B cell (primary cell): ENCODE results near the gene NOS2. TPM values are rescaled to one million over a fixed set of nuclear protein-coding genes. Genes with fewer than 3 reads are reported as not detected.

ENCODE experiments used
- ATAC-seq: fragments of 200-7000 bp; cut with Tn5 transposase; one replicate; pipeline ENCODE4 v1.10.0; 2021; ENCODE audit warnings: low read depth, mild to moderate bottlenecking, moderate number of reproducible peaks, moderate library complexity
- CTCF ChIA-PET: fragments of 350-600 bp; sonication (Branson Sonifier 250); formaldehyde crosslinking; loops from one replicate; lab custom pipeline; 2021; ENCODE audit warnings: antibody characterized with exemption, inconsistent platforms; lab: Charles Lee
- POLR2A ChIA-PET: fragments of 350-600 bp; sonication (Branson Sonifier 250); formaldehyde crosslinking; loops from one replicate; lab custom pipeline; 2021; ENCODE audit warnings: antibody characterized with exemption; lab: Charles Lee
- DNase-seq: peaks from one replicate; pipeline ENCODE4 v3.0.0; 2013
- H2AFZ ChIP-seq: 2 replicates; pipeline ENCODE4 v1.6.1; 2012; ENCODE audit warnings: mild to moderate bottlenecking, low read depth, low read length; ENCODE audit not compliant: insufficient read depth, poor library complexity, severe bottlenecking
- H3K27ac ChIP-seq, 2 donors: 1 replicate in 1 of 2; 2 replicates in 1 of 2; pipeline ENCODE4 v1.5.1; 2012 to 2013; ENCODE audit warnings: low read length in 2 of 2, mild to moderate bottlenecking in 2 of 2, moderate library complexity in 1 of 2
- H3K27me3 ChIP-seq, 4 experiments: fragments of 200-600 bp in 1 of 4; sonication (generic) in 1 of 4; replicated peaks in 1 of 4; 1 replicate in 2 of 4; 2 replicates in 2 of 4; pipeline versions ENCODE4 v1.6.1 to v1.7.0; 2013 to 2016; ENCODE audit warnings: low read length in 3 of 4, mild to moderate bottlenecking in 2 of 4, mixed read lengths in 1 of 4, moderate library complexity in 1 of 4; ENCODE audit not compliant: insufficient read depth in 4 of 4, control insufficient read depth in 3 of 4; ENCODE audit errors: control extremely low read depth in 1 of 4
- H3K36me3 ChIP-seq, 2 experiments: replicated peaks in 1 of 2; 1 replicate in 1 of 2; 2 replicates in 1 of 2; pipeline versions ENCODE4 v1.6.1 to v1.7.1; 2013; ENCODE audit warnings: low read length in 1 of 2; ENCODE audit not compliant: insufficient read depth in 2 of 2, control insufficient read depth in 1 of 2; ENCODE audit errors: control extremely low read depth in 1 of 2, extremely low read depth in 1 of 2
- H3K4me1 ChIP-seq, 2 donors: fragments of 200-600 bp in 1 of 2; sonication (generic) in 1 of 2; 1 replicate in 1 of 2; 2 replicates in 1 of 2; pipeline versions ENCODE4 v1.5.1 to v1.6.1; 2013 to 2017; ENCODE audit warnings: low read length in 2 of 2; ENCODE audit not compliant: control insufficient read depth in 2 of 2, insufficient read depth in 2 of 2
- H3K4me2 ChIP-seq: replicated peaks from 2 replicates; pipeline ENCODE3; 2012; ENCODE audit warnings: mild to moderate bottlenecking, low read depth, low read length; ENCODE audit not compliant: poor library complexity, severe bottlenecking
- H3K4me3 ChIP-seq, 5 experiments: fragments of 200-600 bp in 1 of 5; sonication (generic) in 1 of 5; 1 replicate in 3 of 5; 2 replicates in 2 of 5; pipeline versions ENCODE4 v1.5.1 to v1.7.0; 2011 to 2016; ENCODE audit warnings: low read length in 4 of 5, mild to moderate bottlenecking in 4 of 5, low read depth in 2 of 5, control low read depth in 1 of 5, moderate library complexity in 1 of 5; ENCODE audit not compliant: insufficient read depth in 1 of 5; ENCODE audit errors: control extremely low read depth in 1 of 5, extremely low read depth in 1 of 5
- H3K79me2 ChIP-seq: fragments of 200-600 bp; sonication (generic); one replicate; pipeline ENCODE4 v1.6.0; 2016; ENCODE audit warnings: low read length; ENCODE audit not compliant: control insufficient read depth, insufficient read depth
- H3K9ac ChIP-seq: fragments of 200-600 bp; sonication (generic); 2 replicates; pipeline ENCODE4 v1.6.1; 2017; ENCODE audit warnings: mild to moderate bottlenecking, low read length, moderate library complexity
- H3K9me3 ChIP-seq, 3 donors: one replicate each; pipeline versions ENCODE4 v1.6.1 to v1.7.1; 2013; ENCODE audit warnings: low read length in 2 of 3; ENCODE audit not compliant: control insufficient read depth in 2 of 3, insufficient read depth in 1 of 3; ENCODE audit errors: control extremely low read depth in 1 of 3
- H4K20me1 ChIP-seq: 2 replicates; pipeline ENCODE4 v1.6.0; 2012; ENCODE audit warnings: mild to moderate bottlenecking, low read length; ENCODE audit not compliant: insufficient read depth, control insufficient read depth, poor library complexity, severe bottlenecking
- H3K27ac Mint-ChIP-seq: one replicate; pipeline ENCODE4 v1.8.0; 2021; ENCODE audit warnings: mixed read lengths
- H3K27me3 Mint-ChIP-seq: one replicate; pipeline ENCODE4 v1.8.0; 2021; ENCODE audit warnings: mixed read lengths
- H3K4me1 Mint-ChIP-seq: one replicate; pipeline ENCODE4 v1.8.0; 2021; ENCODE audit warnings: mixed read lengths
- H3K4me3 Mint-ChIP-seq: one replicate; pipeline ENCODE4 v1.8.0; 2021; ENCODE audit warnings: mixed read lengths
- H3K9me3 Mint-ChIP-seq: one replicate; pipeline ENCODE4 v1.8.0; 2022; ENCODE audit warnings: mixed read lengths; ENCODE audit not compliant: insufficient read depth
- CTCF ChIP-seq: fragments of 200-600 bp; IDR thresholded peaks from one replicate; pipeline ENCODE4 v1.8.0; 2022; ENCODE audit warnings: antibody characterized with exemption, mild to moderate bottlenecking
- EZH2 ChIP-seq: IDR thresholded peaks from 2 replicates; pipeline ENCODE4 v1.6.1; 2012; ENCODE audit warnings: borderline replicate concordance, low read depth, mild to moderate bottlenecking, moderate library complexity, low read length; ENCODE audit not compliant: insufficient read depth, poor library complexity, severe bottlenecking
- WGBS: methylation state at CpG from one replicate; pipeline ENCODE4 v1.1.5; 2013; ENCODE audit warnings: missing lambda C conversion rate; ENCODE audit not compliant: insufficient coverage; 5-methylcytosine and 5-hydroxymethylcytosine counted together
- intact Hi-C: fragments of 100-400 bp; cut with micrococcal nuclease; formaldehyde crosslinking; loops from one replicate; pipeline ENCODE4 v1.10.0; 2022
- polyA plus RNA-seq: library from polyadenylated mRNA; depleted of rRNA; stranded (reverse); fragments of >200 nt; gene quantifications from 2 replicates; pipeline ENCODE4 v1.2.3, GENCODE V29; 2012
- total RNA-seq, 2 donors: library from RNA; stranded (reverse); fragments of 120-200 nt in 1 of 2; gene quantifications; 1 replicate in 1 of 2; 2 replicates in 1 of 2; pipeline versions ENCODE4 v1.2.3 to v1.2.4, GENCODE V29; 2013 to 2022

The NOS2 gene
- total and polyA plus RNA-seq, 2 donors (not counting 1 experiment from before 2014, with no cell fraction given) = 0.12 TPM

- Histone ChIP-seq H2AFZ (no peak overlapping the region), H3K9me3 (peaks cover 0 to 22% (median 8%) of the 10 kb centered on the region in 3 donors), H3K27ac (no peak overlapping the region), H3K4me1 (no peaks in the 10 kb centered on the region), H3K79me2 (no peaks in the 10 kb centered on the region), H3K27me3 (no peaks in the 10 kb centered on the region), H4K20me1 (no peaks in the 10 kb centered on the region), H3K36me3 (no peaks in the 10 kb centered on the region), H3K4me3 (no peak overlapping the region), H3K4me2 (no peak overlapping the region), H3K9ac (no peak overlapping the region)
- H3K9me3 Mint-ChIP-seq = peaks cover 7% of the 10 kb centered on the region
- no peak overlapping the region for H3K4me3 Mint-ChIP-seq
- ChIA-PET CTCF (interaction anchor here (1.5 kb wide), 1 partner anchor 13 kb away, joined by 6 read pairs; no protein-coding TSS in a partner anchor), POLR2A (no interaction called here)
- intact Hi-C loops = no loop called here
- no peak for ATAC-seq
- TF ChIP-seq EZH2 (no peak), CTCF (no peak)
- peaks cover 9% of the 10 kb centered on the region for H3K27me3 Mint-ChIP-seq
- H3K27ac Mint-ChIP-seq = no peak overlapping the region
- 98% methylated on average over 5 of the region's 7 CpGs for WGBS
- DNase-seq = no peak
- no peaks in the 10 kb centered on the region for H3K4me1 Mint-ChIP-seq
These were observed 18.2 kb upstream of the NOS2 start for GRCh38 chr17:27818401-27819105.

- Mint-ChIP-seq H3K4me1 (no peaks in the 10 kb centered on the region), H3K27me3 (peaks cover 9% of the 10 kb centered on the region), H3K9me3 (peaks cover 7% of the 10 kb centered on the region), H3K4me3 (no peak overlapping the region), H3K27ac (no peak overlapping the region)
- CTCF ChIA-PET = no interaction called here
- intact Hi-C loops = no loop called here
- POLR2A ChIA-PET = no interaction called here
- H3K79me2 ChIP-seq = no peaks in the 10 kb centered on the region
- H3K9ac ChIP-seq = no peak overlapping the region
- DNase-seq = no peak
- no peaks in the 10 kb centered on the region for H3K4me1 ChIP-seq
- H3K36me3 ChIP-seq = no peaks in the 10 kb centered on the region
- H3K4me2 ChIP-seq = no peak overlapping the region
- no peak for ATAC-seq
- TF ChIP-seq EZH2 = no peak
- no peak for TF ChIP-seq CTCF
- H3K9me3 ChIP-seq = peaks cover 0 to 17% (median 7%) of the 10 kb centered on the region in 3 donors
- WGBS = no CpG with 5 or more reads among the region's 1 CpG
- no peaks in the 10 kb centered on the region for H4K20me1 ChIP-seq
- H3K4me3 ChIP-seq = no peak overlapping the region
- no peak overlapping the region for H2AFZ ChIP-seq
- no peaks in the 10 kb centered on the region for H3K27me3 ChIP-seq
- H3K27ac ChIP-seq = no peak overlapping the region
These were observed 17.4 kb upstream of the NOS2 start for GRCh38 chr17:27817731-27818130.
